SU-DHL-6 (cell line): ENCODE measurements around the gene SLC39A10.

Experiments
- H2AFZ ChIP-seq: fragments of 200-600 bp; sonication (generic); 2 replicates; pipeline ENCODE4 v1.6.1; 2014; ENCODE audit warnings: low read depth, mild to moderate bottlenecking, moderate library complexity, mixed read lengths, antibody characterized with exemption, low read length; ENCODE audit not compliant: severe bottlenecking
- H3F3A ChIP-seq: fragments of 200-600 bp; shearing (Covaris generic); 2 replicates; pipeline ENCODE4 v1.6.0; 2016; ENCODE audit warnings: antibody characterized with exemption, mild to moderate bottlenecking; ENCODE audit not compliant: insufficient read depth
- H3K27ac ChIP-seq: fragments of 200-600 bp; sonication (generic); 2 replicates; pipeline ENCODE4 v1.5.1; 2016; ENCODE audit warnings: low read depth, mild to moderate bottlenecking, low read length, moderate library complexity, mixed read lengths
- H3K27me3 ChIP-seq: fragments of 200-600 bp; sonication (generic), shearing (Covaris generic); 2 replicates; pipeline ENCODE4 v1.6.0; 2014; ENCODE audit warnings: mild to moderate bottlenecking, low read length
- H3K36me3 ChIP-seq: fragments of 200-600 bp; sonication (generic); 2 replicates; pipeline ENCODE4 v1.6.1; 2014; ENCODE audit warnings: mild to moderate bottlenecking, low read length, mixed read lengths
- H3K4me2 ChIP-seq: fragments of 300-600, 200-600 bp; shearing (Covaris generic), sonication (generic); 2 replicates; pipeline ENCODE4 v1.6.0; 2014; ENCODE audit warnings: low read length, low read depth, mild to moderate bottlenecking; ENCODE audit not compliant: poor library complexity, severe bottlenecking
- H3K4me3 ChIP-seq: fragments of 200-600 bp; sonication (generic); 2 replicates; pipeline ENCODE4 v1.5.1; 2014; ENCODE audit warnings: antibody characterized with exemption, low read length, mild to moderate bottlenecking, mixed read lengths; ENCODE audit not compliant: insufficient read depth, poor library complexity, severe bottlenecking
- H3K79me2 ChIP-seq: fragments of 200-600 bp; sonication (generic); 2 replicates; pipeline ENCODE4 v1.6.1; 2014; ENCODE audit warnings: mild to moderate bottlenecking, low read length, moderate library complexity; ENCODE audit not compliant: insufficient read depth
- H3K9ac ChIP-seq: fragments of 200-600 bp; sonication (generic); 2 replicates; pipeline ENCODE4 v1.7.0; 2014; ENCODE audit warnings: mild to moderate bottlenecking, low read length
- H3K9me2 ChIP-seq: fragments of 200-600 bp; sonication (generic); replicated peaks from 2 replicates; pipeline ENCODE4 v1.6.1; 2014; ENCODE audit warnings: low read length; ENCODE audit not compliant: insufficient read depth
- H3K9me3 ChIP-seq: fragments of 200-600 bp; sonication (generic); 2 replicates; pipeline ENCODE4 v1.6.1; 2014; ENCODE audit warnings: low read length, mixed read lengths; ENCODE audit not compliant: insufficient read depth
- H4K20me1 ChIP-seq: fragments of 200-600 bp; sonication (generic); 2 replicates; pipeline ENCODE4 v1.6.1; 2014; ENCODE audit warnings: low read depth, mild to moderate bottlenecking, antibody characterized with exemption, low read length, moderate library complexity, mixed read lengths
- CTCF ChIP-seq: fragments of 200-600 bp; sonication (generic); IDR thresholded peaks from one replicate; pipeline ENCODE4 v1.5.1; 2017; ENCODE audit warnings: antibody characterized with exemption, mild to moderate bottlenecking, low read length, moderate library complexity; ENCODE audit not compliant: insufficient read depth, poor library complexity, severe bottlenecking
- EZH2phosphoT487 ChIP-seq: fragments of 200-600 bp; sonication (generic), shearing (Covaris generic); conservative IDR thresholded peaks from 2 replicates; pipeline ENCODE4 v1.6.1; 2018; ENCODE audit warnings: mild to moderate bottlenecking, antibody characterized with exemption, low read length, moderate library complexity, mixed read lengths

Gene SLC39A10

GRCh38 chr2:195759877-195760276, 102.9 kb downstream of the SLC39A10 start:
- no peaks in the 10 kb centered on the region for H3K79me2 ChIP-seq
- TF ChIP-seq EZH2phosphoT487 (no peak), CTCF (no peak)
- H3K4me3 ChIP-seq = no peak overlapping the region

GRCh38 chr2:195763866-195764265, 106.8 kb downstream of the SLC39A10 start:
- no peaks in the 10 kb centered on the region for H3K27me3 ChIP-seq
- H3K9me2 ChIP-seq = no peaks in the 10 kb centered on the region
- H3K9me3 ChIP-seq = no peaks in the 10 kb centered on the region
- H3K9ac ChIP-seq = no peak overlapping the region
- H3K4me2 ChIP-seq = no peak overlapping the region
- H3K79me2 ChIP-seq = no peaks in the 10 kb centered on the region
- no peak overlapping the region for H3K27ac ChIP-seq
- no peak overlapping the region for H2AFZ ChIP-seq
- H3K36me3 ChIP-seq = no peaks in the 10 kb centered on the region
- TF ChIP-seq CTCF (no peak), EZH2phosphoT487 (no peak)
- H3K4me3 ChIP-seq = no peak overlapping the region
- no peaks in the 10 kb centered on the region for H4K20me1 ChIP-seq
- no peaks in the 10 kb centered on the region for H3F3A ChIP-seq

More at GRCh38 chr2:195759877-195760276, 102.9 kb downstream of the SLC39A10 start:
- Histone ChIP-seq H3F3A (no peaks in the 10 kb centered on the region), H2AFZ (no peak overlapping the region), H3K4me2 (no peak overlapping the region), H3K27ac (no peak overlapping the region), H3K9ac (no peak overlapping the region), H3K36me3 (no peaks in the 10 kb centered on the region), H3K9me2 (no peaks in the 10 kb centered on the region), H3K9me3 (no peaks in the 10 kb centered on the region), H4K20me1 (no peaks in the 10 kb centered on the region), H3K27me3 (no peaks in the 10 kb centered on the region)

GRCh38 chr2:195766691-195767090, 109.7 kb downstream of the SLC39A10 start:
- no peak overlapping the region for H2AFZ ChIP-seq
- H3K27ac ChIP-seq = no peak overlapping the region
- no peaks in the 10 kb centered on the region for H3K9me3 ChIP-seq
- no peaks in the 10 kb centered on the region for H3K79me2 ChIP-seq
- H3K4me3 ChIP-seq = no peak overlapping the region
- H3K36me3 ChIP-seq = no peaks in the 10 kb centered on the region
- no peaks in the 10 kb centered on the region for H3K9me2 ChIP-seq
- H4K20me1 ChIP-seq = no peaks in the 10 kb centered on the region
- no peaks in the 10 kb centered on the region for H3K27me3 ChIP-seq
- H3F3A ChIP-seq = no peaks in the 10 kb centered on the region
- H3K4me2 ChIP-seq = no peak overlapping the region
- TF ChIP-seq EZH2phosphoT487 (no peak), CTCF (no peak)
- H3K9ac ChIP-seq = no peak overlapping the region

GRCh38 chr2:195768431-195768830, 111.4 kb downstream of the SLC39A10 start:
- Histone ChIP-seq H3K79me2 (no peaks in the 10 kb centered on the region), H3K9ac (no peak overlapping the region), H3K27ac (no peak overlapping the region), H2AFZ (no peak overlapping the region), H3F3A (no peaks in the 10 kb centered on the region), H3K36me3 (no peaks in the 10 kb centered on the region), H3K4me3 (no peak overlapping the region), H3K4me2 (no peak overlapping the region), H3K27me3 (no peaks in the 10 kb centered on the region), H3K9me3 (no peaks in the 10 kb centered on the region), H3K9me2 (no peaks in the 10 kb centered on the region), H4K20me1 (no peaks in the 10 kb centered on the region)
- TF ChIP-seq EZH2phosphoT487 = no peak
